ENCODE results near the gene HGF. TPM values are rescaled to one million over a fixed set of nuclear protein-coding genes. Genes with fewer than 3 reads are reported as not detected.
A peak's percentile ranks its signal among the peaks of the same experiment; 100 is the strongest.

HGF gene
- total RNA-seq, 1 donor from 2014 or later, result 0.22 TPM

DNA sequence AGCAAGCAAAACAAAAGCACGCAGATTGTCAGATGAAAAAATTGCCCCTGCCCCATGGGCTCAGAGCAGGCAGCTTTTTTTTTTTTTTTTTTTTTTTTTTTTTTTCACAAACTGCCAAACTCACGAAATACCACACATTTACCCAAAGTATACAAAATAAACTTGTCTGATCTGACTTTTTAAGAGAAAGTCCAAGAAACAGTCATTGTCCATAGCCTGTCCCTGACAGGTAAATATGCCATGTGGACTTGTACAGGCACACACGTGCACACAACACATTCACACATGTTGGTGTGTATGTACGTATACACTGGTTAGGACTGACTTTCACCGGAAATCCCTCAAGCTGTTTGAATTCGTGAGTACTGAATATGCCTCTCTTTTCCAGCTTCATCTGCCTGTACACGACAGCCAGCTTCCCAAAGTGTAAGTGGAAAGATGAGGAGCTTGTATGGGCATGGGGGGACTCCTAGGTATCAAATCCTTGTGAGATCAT, 929 bp upstream of the HGF start:
- H2AFZ ChIP-seq (replicated peaks), result peak overlapping the region; percentile 67
- H3K79me2 ChIP-seq (ENCODE audit: low read depth), result no peaks in the 10 kb centered on the region
- peaks cover 2% of the 10 kb centered on the region for H3K27me3 Mint-ChIP-seq (ENCODE audit: insufficient read depth, low read depth)
- H3K4me1 ChIP-seq, result peaks cover 15% of the 10 kb centered on the region
- H3K9me3 ChIP-seq (ENCODE audit: low read depth), result no peaks in the 10 kb centered on the region
- no peak overlapping the region for H3K4me2 ChIP-seq
- H3K36me3 ChIP-seq, result no peaks in the 10 kb centered on the region
- H3F3A ChIP-seq (ENCODE audit: low read depth), result peaks cover 4% of the 10 kb centered on the region
- H3K9ac ChIP-seq, result no peak overlapping the region
- H3K36me3 Mint-ChIP-seq, result no peaks in the 10 kb centered on the region
- H3K4me1 Mint-ChIP-seq, result peaks cover 15% of the 10 kb centered on the region
- no peaks in the 10 kb centered on the region for H3K27me3 ChIP-seq
- H3K27ac Mint-ChIP-seq, result no peak overlapping the region
- no peak overlapping the region for H3K4me3 Mint-ChIP-seq
- no peaks in the 10 kb centered on the region for H4K20me1 ChIP-seq (ENCODE audit: low read depth)
- TF ChIP-seq, protein P1, sequence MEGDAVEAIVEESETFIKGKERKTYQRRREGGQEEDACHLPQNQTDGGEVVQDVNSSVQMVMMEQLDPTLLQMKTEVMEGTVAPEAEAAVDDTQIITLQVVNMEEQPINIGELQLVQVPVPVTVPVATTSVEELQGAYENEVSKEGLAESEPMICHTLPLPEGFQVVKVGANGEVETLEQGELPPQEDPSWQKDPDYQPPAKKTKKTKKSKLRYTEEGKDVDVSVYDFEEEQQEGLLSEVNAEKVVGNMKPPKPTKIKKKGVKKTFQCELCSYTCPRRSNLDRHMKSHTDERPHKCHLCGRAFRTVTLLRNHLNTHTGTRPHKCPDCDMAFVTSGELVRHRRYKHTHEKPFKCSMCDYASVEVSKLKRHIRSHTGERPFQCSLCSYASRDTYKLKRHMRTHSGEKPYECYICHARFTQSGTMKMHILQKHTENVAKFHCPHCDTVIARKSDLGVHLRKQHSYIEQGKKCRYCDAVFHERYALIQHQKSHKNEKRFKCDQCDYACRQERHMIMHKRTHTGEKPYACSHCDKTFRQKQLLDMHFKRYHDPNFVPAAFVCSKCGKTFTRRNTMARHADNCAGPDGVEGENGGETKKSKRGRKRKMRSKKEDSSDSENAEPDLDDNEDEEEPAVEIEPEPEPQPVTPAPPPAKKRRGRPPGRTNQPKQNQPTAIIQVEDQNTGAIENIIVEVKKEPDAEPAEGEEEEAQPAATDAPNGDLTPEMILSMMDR (IDR thresholded peaks at IDR 0.05), result no peak
- TF ChIP-seq EZH2phosphoT487 (IDR thresholded peaks at IDR 0.05) (no peak), EZH2 (IDR thresholded peaks at IDR 0.05) (no peak)
- H3K4me3 ChIP-seq, result no peak overlapping the region
- H3K27ac ChIP-seq, result no peak overlapping the region
- H3K9me3 Mint-ChIP-seq, result no peaks in the 10 kb centered on the region
- no peak for DNase-seq (ENCODE audit: low spot score)

DNA sequence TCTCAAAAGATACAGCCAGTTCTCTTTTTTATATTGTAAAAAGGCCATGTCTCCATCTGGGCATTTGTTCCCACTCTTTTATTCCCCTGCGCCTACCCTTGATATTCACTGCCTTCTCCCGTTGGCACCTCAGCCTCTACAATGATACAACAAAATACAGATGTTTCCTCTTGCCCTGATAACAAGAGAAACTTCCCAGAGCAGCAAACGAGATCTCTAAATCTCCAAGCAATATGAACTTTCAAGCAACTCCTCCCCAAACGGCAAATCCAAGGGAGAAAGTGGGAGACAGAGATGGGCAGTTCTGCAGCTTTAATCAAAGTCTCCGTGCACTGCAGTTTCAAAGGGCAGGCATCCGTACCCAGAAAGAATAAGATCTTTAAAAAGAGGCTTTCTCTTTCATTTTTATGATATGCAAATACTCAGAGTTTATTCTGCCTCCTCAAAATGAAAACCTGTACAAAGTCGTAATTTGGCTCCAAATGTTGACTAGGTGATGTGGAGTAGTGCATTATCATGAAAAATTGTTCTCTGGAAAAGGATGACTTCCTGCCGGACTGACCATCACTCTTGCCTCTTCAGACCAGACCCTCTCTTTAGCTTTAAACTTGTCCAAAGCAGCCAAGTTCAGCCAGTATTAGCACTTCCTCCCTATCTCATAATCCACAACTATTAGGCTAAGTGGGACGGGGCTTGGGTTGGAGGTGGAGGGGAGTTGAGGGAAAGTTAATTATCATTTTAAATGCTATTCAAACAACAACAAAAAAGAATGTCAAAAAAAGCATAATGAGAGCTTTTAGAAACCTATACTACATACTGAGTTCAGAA, 682 bp downstream of the HGF start:
- peaks cover 2% of the 10 kb centered on the region for H3K27me3 Mint-ChIP-seq (ENCODE audit: insufficient read depth, low read depth)
- Histone ChIP-seq H3K4me1 (peaks cover 15% of the 10 kb centered on the region), H3K4me2 (peak overlapping the region; percentile 20), H2AFZ (replicated peaks) (peak overlapping the region; percentile 95), H3K9ac (no peak overlapping the region), H3K27me3 (no peaks in the 10 kb centered on the region), H3K27ac (no peak overlapping the region), H3K36me3 (no peaks in the 10 kb centered on the region), H4K20me1 (ENCODE audit: low read depth) (no peaks in the 10 kb centered on the region), H3K9me3 (ENCODE audit: low read depth) (no peaks in the 10 kb centered on the region), H3K4me3 (no peak overlapping the region), H3K79me2 (ENCODE audit: low read depth) (no peaks in the 10 kb centered on the region), H3F3A (ENCODE audit: low read depth) (peaks cover 4% of the 10 kb centered on the region)
- H3K4me1 Mint-ChIP-seq, result peaks cover 15% of the 10 kb centered on the region
- no peaks in the 10 kb centered on the region for H3K9me3 Mint-ChIP-seq
- peak overlapping the region; percentile 8 for H3K4me3 Mint-ChIP-seq
- no peak for DNase-seq (ENCODE audit: low spot score)
- H3K36me3 Mint-ChIP-seq, result no peaks in the 10 kb centered on the region
- peak overlapping the region; percentile 0 for H3K27ac Mint-ChIP-seq
- TF ChIP-seq EZH2 (IDR thresholded peaks at IDR 0.05) (no peak), EZH2phosphoT487 (IDR thresholded peaks at IDR 0.05) (no peak)
- TF ChIP-seq, protein P1 (IDR thresholded peaks at IDR 0.05), result no peak

DNA sequence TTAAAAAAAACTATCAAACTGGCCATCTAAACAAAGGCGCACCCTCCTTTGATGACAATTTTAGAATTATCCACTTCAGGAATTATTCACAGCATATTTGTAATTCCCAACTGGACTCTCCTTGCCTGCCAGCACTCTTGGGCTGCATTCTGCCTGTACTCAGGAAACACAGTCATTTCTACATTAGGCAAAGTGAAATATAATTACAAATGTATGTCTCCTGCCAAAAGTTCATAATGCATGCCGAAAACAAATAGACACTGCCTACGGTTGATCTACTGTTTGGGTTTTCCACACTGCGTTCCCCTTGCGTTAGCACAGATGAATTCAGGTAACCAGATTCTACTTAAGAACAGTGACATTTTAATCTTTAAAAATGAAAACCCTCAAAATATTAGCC, 1.9 kb downstream of the HGF start:
- no peaks in the 10 kb centered on the region for H3K27me3 ChIP-seq
- TF ChIP-seq, protein P1 (IDR thresholded peaks at IDR 0.05), result no peak
- TF ChIP-seq EZH2 (IDR thresholded peaks at IDR 0.05) (no peak), EZH2phosphoT487 (IDR thresholded peaks at IDR 0.05) (no peak)
- no peak for DNase-seq (ENCODE audit: low spot score)
- H3K4me1 ChIP-seq, result peaks cover 15% of the 10 kb centered on the region
- H3K4me1 Mint-ChIP-seq, result peaks cover 15% of the 10 kb centered on the region
- no peaks in the 10 kb centered on the region for H3K36me3 Mint-ChIP-seq
- H3K4me2 ChIP-seq, result no peak overlapping the region
- H3K9me3 ChIP-seq (ENCODE audit: low read depth), result no peaks in the 10 kb centered on the region
- no peak overlapping the region for H3K9ac ChIP-seq
- no peak overlapping the region for H2AFZ ChIP-seq (replicated peaks)
- no peaks in the 10 kb centered on the region for H4K20me1 ChIP-seq (ENCODE audit: low read depth)
- no peak overlapping the region for H3K27ac Mint-ChIP-seq
- no peak overlapping the region for H3K4me3 ChIP-seq
- no peaks in the 10 kb centered on the region for H3K36me3 ChIP-seq
- H3K9me3 Mint-ChIP-seq, result no peaks in the 10 kb centered on the region
- H3K27me3 Mint-ChIP-seq (ENCODE audit: insufficient read depth, low read depth), result peaks cover 3% of the 10 kb centered on the region
- no peak overlapping the region for H3K4me3 Mint-ChIP-seq
- peaks cover 4% of the 10 kb centered on the region for H3F3A ChIP-seq (ENCODE audit: low read depth)
- H3K79me2 ChIP-seq (ENCODE audit: low read depth), result no peaks in the 10 kb centered on the region
- no peak overlapping the region for H3K27ac ChIP-seq

Data from neural progenitor cell (in vitro differentiated cells).